Transverse colon (tissue), 4 donors: Measurements from ENCODE around the gene DPP8. TPM values are rescaled to one million over a fixed set of nuclear protein-coding genes. Genes with fewer than 3 reads are reported as not detected.
"Not testable (repeated sequence)": the region's sequence is repeated elsewhere in the genome, so short reads cannot be mapped to it uniquely, and the experiment has no call there.

ENCODE experiments used
- DNase-seq: peaks from one replicate; pipeline ENCODE4 v3.0.0-alpha.2; 2019
- H3K27ac ChIP-seq, 4 donors: fragments of 200-600 bp; sonication (generic); 2 replicates each; pipeline ENCODE4 v1.5.1; 2016 to 2018; ENCODE audit warnings: inconsistent platforms in 4 of 4
- H3K27me3 ChIP-seq: fragments of 200-600 bp; sonication (generic); 2 replicates; pipeline ENCODE4 v1.5.1; 2017; ENCODE audit warnings: inconsistent platforms
- H3K36me3 ChIP-seq, 4 donors: fragments of 200-600 bp; sonication (generic); 2 replicates each; pipeline ENCODE4 v1.5.1; 2017 to 2019; ENCODE audit warnings: inconsistent platforms in 4 of 4
- H3K4me1 ChIP-seq, 4 donors: fragments of 200-600 bp; sonication (generic); 2 replicates each; pipeline ENCODE4 v1.5.1; 2017 to 2020; ENCODE audit warnings: inconsistent platforms in 4 of 4
- H3K4me3 ChIP-seq, 4 donors: fragments of 200-600 bp; sonication (generic); 1 replicate in 1 of 4; 2 replicates in 3 of 4; pipeline versions ENCODE4 v1.5.1 to v1.6.1; 2017 to 2019; ENCODE audit warnings: inconsistent platforms in 4 of 4
- H3K9me3 ChIP-seq, 2 donors: fragments of 200-600 bp; sonication (generic); 2 replicates each; pipeline ENCODE4 v1.5.1; 2017 to 2019; ENCODE audit warnings: inconsistent platforms in 2 of 2
- CTCF ChIP-seq, 5 experiments: fragments of 200-600 bp in 3 of 5; fragments of 450-650 bp in 2 of 5; sonication (generic) in 3 of 5; IDR thresholded peaks; 1 replicate in 2 of 5; 2 replicates in 3 of 5; pipeline ENCODE4 v1.5.1; 2016 to 2017; ENCODE audit warnings: antibody characterized with exemption in 5 of 5, inconsistent platforms in 3 of 5, mild to moderate bottlenecking in 2 of 5, moderate library complexity in 1 of 5
- EP300 ChIP-seq: sonication (generic); formaldehyde crosslinking; IDR thresholded peaks from one replicate; pipeline ENCODE4 v1.6.1; 2017; ENCODE audit warnings: antibody characterized with exemption, low read depth
- POLR2A ChIP-seq: fragments of 450-650 bp; IDR thresholded peaks from one replicate; pipeline ENCODE4 v1.6.1; 2016; ENCODE audit warnings: antibody characterized with exemption, mild to moderate bottlenecking, moderate library complexity
- POLR2AphosphoS5 ChIP-seq, 3 donors: sonication (generic); formaldehyde crosslinking; IDR thresholded peaks; one replicate each; pipeline ENCODE4 v1.6.1; 2016; ENCODE audit warnings: antibody characterized with exemption in 3 of 3
- whole genome bisulfite sequencing, 2 donors: methylation state at CpG; one replicate each; pipeline ENCODE4 v1.1.5; 2018; ENCODE audit warnings: low coverage in 1 of 2; 5-methylcytosine and 5-hydroxymethylcytosine counted together
- in situ Hi-C, 4 donors: fragments of 200-750 bp; cut with MboI; loops; one replicate each; pipeline versions ENCODE4 v1.15.0 to v1.15.1; 2017; ENCODE audit warnings: low sequenced_read_pairs in 3 of 4, low pct_ligation_motif_present in 1 of 4, low pct_unique_long_range_greater_than_20kb in 1 of 4
- intact Hi-C: fragments of 100-400 bp; cut with DNase I; formaldehyde crosslinking; loops from one replicate; pipeline ENCODE4 v1.15.1; 2023; ENCODE audit warnings: low total_unique reads
- total RNA-seq, 4 donors: library from RNA; depleted of rRNA; stranded (reverse); fragments of >200 nt; gene quantifications; one replicate each; pipeline ENCODE4 v1.1.0, GENCODE V29; 2016

DPP8 gene
- total RNA-seq, 4 donors from 2014 or later: 20.2 to 66.5 (median 35.7) TPM

- intact Hi-C loops (no loop called here), in situ Hi-C loops (no loop called here)
- Histone ChIP-seq H3K27me3 (no peaks in the 10 kb centered on the region), H3K4me1 (no peaks in the 10 kb centered on the region), H3K36me3 (no peaks in the 10 kb centered on the region), H3K27ac (no peak overlapping the region), H3K9me3 (no peaks in the 10 kb centered on the region), H3K4me3 (no peak overlapping the region)
- no peak for TF ChIP-seq EP300
- TF ChIP-seq CTCF (IDR thresholded peaks at IDR 0.05): no peak
- TF ChIP-seq POLR2A: no peak
- TF ChIP-seq POLR2AphosphoS5 (IDR thresholded peaks at IDR 0.05): no peak
- no peak for DNase-seq
- 72 to 94% methylated on average over 2 to 3 of the region's 3 CpGs for WGBS, 2 donors
These were observed 33.2 kb upstream of the DPP8 start for GRCh38 chr15:65550681-65551098.

- H3K27ac ChIP-seq, intact Hi-C loops, DNase-seq, H3K4me3 ChIP-seq, H3K4me1 ChIP-seq, H3K27me3 ChIP-seq, in situ Hi-C loops, H3K9me3 ChIP-seq, H3K36me3 ChIP-seq: not testable (repeated sequence)
- 83 to 96% methylated on average over 1 to 9 of the region's 9 CpGs for WGBS, 2 donors
These were observed 31.8 kb upstream of the DPP8 start for GRCh38 chr15:65549288-65549687.

- intact Hi-C loops: no loop called here
- H3K27me3 ChIP-seq: no peaks in the 10 kb centered on the region
- H3K9me3 ChIP-seq: no peaks in the 10 kb centered on the region
- H3K4me3 ChIP-seq: no peak overlapping the region
- no peak for DNase-seq
- TF ChIP-seq POLR2AphosphoS5 (IDR thresholded peaks at IDR 0.05) (no peak), POLR2A (no peak), CTCF (IDR thresholded peaks at IDR 0.05) (no peak), EP300 (no peak)
- H3K36me3 ChIP-seq: no peaks in the 10 kb centered on the region
- no peak overlapping the region for H3K27ac ChIP-seq
- H3K4me1 ChIP-seq: no peaks in the 10 kb centered on the region
- in situ Hi-C loops: no loop called here
These were observed 30.4 kb upstream of the DPP8 start for GRCh38 chr15:65547841-65548240.

- in situ Hi-C loops: no loop called here
- TF ChIP-seq CTCF (IDR thresholded peaks at IDR 0.05): no peak
- no peak for TF ChIP-seq EP300
- TF ChIP-seq POLR2AphosphoS5 (IDR thresholded peaks at IDR 0.05): no peak
- TF ChIP-seq POLR2A: no peak
These were observed 23.8 kb upstream of the DPP8 start for GRCh38 chr15:65541231-65541820.

GRCh38 chr15:65540314-65540713, 22.8 kb upstream of the DPP8 start:
- TF ChIP-seq EP300 (no peak), POLR2A (no peak), POLR2AphosphoS5 (IDR thresholded peaks at IDR 0.05) (no peak), CTCF (IDR thresholded peaks at IDR 0.05) (no peak)
- no peak overlapping the region for H3K27ac ChIP-seq
- H3K4me3 ChIP-seq: no peak overlapping the region
- in situ Hi-C loops: no loop called here
- no peak for DNase-seq
- WGBS, 2 donors: 63 to 89% methylated on average over 1 of the region's 1 CpG
- no peaks in the 10 kb centered on the region for H3K27me3 ChIP-seq
- H3K4me1 ChIP-seq: peaks cover 0 to 12% (median 6%) of the 10 kb centered on the region in 4 donors
- no peaks in the 10 kb centered on the region for H3K9me3 ChIP-seq
- intact Hi-C loops: no loop called here
- no peaks in the 10 kb centered on the region for H3K36me3 ChIP-seq

More at GRCh38 chr15:65541231-65541820, 23.8 kb upstream of the DPP8 start:
- Histone ChIP-seq H3K27ac (no peak overlapping the region), H3K4me1 (peaks cover 0 to 12% (median 6%) of the 10 kb centered on the region in 4 donors), H3K36me3 (no peaks in the 10 kb centered on the region), H3K9me3 (no peaks in the 10 kb centered on the region), H3K4me3 (no peak overlapping the region), H3K27me3 (no peaks in the 10 kb centered on the region)
- 70 to 74% methylated on average over 3 of the region's 3 CpGs for WGBS, 2 donors
- no peak for DNase-seq
- intact Hi-C loops: no loop called here
